A549 (cell line): Measurements from ENCODE around the gene CERK. TPM values are rescaled to one million over a fixed set of nuclear protein-coding genes. Genes with fewer than 3 reads are reported as not detected.

Source experiments
- ATAC-seq, 2 experiments: fragments of 200-7000 bp in 1 of 2; fragments of >200 bp in 1 of 2; cut with Nextera tagmentation in 1 of 2; cut with Tn5 transposase in 1 of 2; 3 replicates each; pipeline versions ENCODE4 v1.8.0 to v1.9.1; 2018 to 2020; ENCODE audit warnings: mild to moderate bottlenecking in 1 of 2, moderate library complexity in 1 of 2
- CTCF ChIA-PET: fragments of 300-600 bp; sonication (Branson Sonifier 250); formaldehyde crosslinking; extraction: SDS; loops from one replicate; lab custom pipeline; 2021; ENCODE audit warnings: antibody characterized with exemption, inconsistent platforms; lab: Yijun Ruan, JAX
- POLR2A ChIA-PET: fragments of 350-600 bp; formaldehyde crosslinking; extraction: SDS; loops from one replicate; lab custom pipeline; 2021; ENCODE audit warnings: antibody characterized with exemption, inconsistent platforms; lab: Yijun Ruan, JAX
- DNase-seq, 2 experiments: peaks; one replicate each; pipeline versions ENCODE4 v3.0.0 to v3.0.0-alpha.2; 2011 to 2016; ENCODE audit warnings: low read depth in 1 of 2, low spot score in 1 of 2
- FAIRE-seq: peaks from 2 replicates; lab custom pipeline; 2011; peaks lifted over from hg19 to GRCh38; lab: Jason Lieb, UNC
- H3K27ac ChIP-seq, 2 experiments: fragments of >200 bp; sonication (Bioruptor Twin); formaldehyde crosslinking; 3 replicates each; pipeline ENCODE4 v1.5.1; 2016 to 2017
- H3K4me1 ChIP-seq: fragments of >200 bp; sonication (Bioruptor Twin); formaldehyde crosslinking; 3 replicates; pipeline ENCODE4 v1.6.1; 2016
- H3K4me2 ChIP-seq: fragments of >200 bp; sonication (Bioruptor Twin); formaldehyde crosslinking; 3 replicates; pipeline ENCODE4 v1.6.1; 2016
- H3K4me3 ChIP-seq: fragments of >200 bp; sonication (Bioruptor Twin); formaldehyde crosslinking; 3 replicates; pipeline ENCODE4 v1.5.1; 2016
- H3K9me3 ChIP-seq: fragments of >200 bp; sonication (Bioruptor Twin); formaldehyde crosslinking; 3 replicates; pipeline ENCODE4 v1.6.1; 2016
- ATOH8 ChIP-seq: fragments of 250-450 bp; sonication (Bioruptor Pico); IDR thresholded peaks from 2 replicates; pipeline ENCODE4 v1.5.0; 2020; ENCODE audit warnings: low read depth, mild to moderate bottlenecking, moderate library complexity
- CBX8 ChIP-seq: fragments of 200-600 bp; sonication (generic); IDR thresholded peaks from 2 replicates; pipeline ENCODE4 v1.6.1; 2016
- CEBPB ChIP-seq, 2 experiments: fragments of >200 bp in 1 of 2; sonication (Bioruptor Twin) in 1 of 2; formaldehyde crosslinking in 1 of 2; IDR thresholded peaks; 2 replicates each; pipeline ENCODE4 v1.6.1; 2012 to 2016
- CHD4 ChIP-seq: fragments of 200-600 bp; sonication (generic); IDR thresholded peaks from 2 replicates; pipeline ENCODE4 v1.6.1; 2016; ENCODE audit warnings: antibody characterized with exemption, mild to moderate bottlenecking, borderline replicate concordance
- E2F6 ChIP-seq: IDR thresholded peaks from 2 replicates; pipeline ENCODE4 v1.6.1; 2012; ENCODE audit warnings: low read depth, borderline replicate concordance
- EHF ChIP-seq: fragments of 250-450 bp; sonication (Bioruptor Pico); IDR thresholded peaks from 2 replicates; pipeline ENCODE4 v1.5.0; 2020; ENCODE audit warnings: mild to moderate bottlenecking
- ELK1 ChIP-seq: fragments of 150-350 bp; IDR thresholded peaks from 2 replicates; pipeline ENCODE4 v1.6.1; 2014; ENCODE audit warnings: low read depth, mild to moderate bottlenecking, low read length
- FOXS1 ChIP-seq: fragments of 250-450 bp; sonication (Bioruptor Pico); IDR thresholded peaks from 2 replicates; pipeline ENCODE4 v1.5.0; 2020; ENCODE audit warnings: mild to moderate bottlenecking, moderate library complexity
- HDAC2 ChIP-seq: fragments of 200-600 bp; sonication (generic); IDR thresholded peaks from 2 replicates; pipeline ENCODE4 v1.6.1; 2016
- HMGXB4 ChIP-seq: fragments of 250-450 bp; sonication (Bioruptor Pico); IDR thresholded peaks from 2 replicates; pipeline ENCODE4 v1.5.0; 2021; ENCODE audit warnings: mild to moderate bottlenecking, moderate library complexity, borderline replicate concordance
- HOXA7 ChIP-seq: fragments of 250-450 bp; sonication (Bioruptor Pico); IDR thresholded peaks from 2 replicates; pipeline ENCODE4 v1.5.0; 2020; ENCODE audit warnings: mild to moderate bottlenecking, moderate library complexity
- MAFK ChIP-seq: fragments of 450-650 bp; IDR thresholded peaks from 2 replicates; pipeline ENCODE4 v1.6.1; 2014; ENCODE audit not compliant: partially characterized antibody
- MAX ChIP-seq: IDR thresholded peaks from 2 replicates; pipeline ENCODE4 v1.6.1; 2012
- MAZ ChIP-seq: fragments of 150-350 bp; IDR thresholded peaks from 2 replicates; pipeline ENCODE4 v1.6.1; 2014; ENCODE audit warnings: antibody characterized with exemption, low read depth, low read length, borderline replicate concordance
- PHF8 ChIP-seq: fragments of 200-600 bp; sonication (generic); IDR thresholded peaks from 2 replicates; pipeline ENCODE4 v1.6.1; 2016; ENCODE audit warnings: low read depth, mild to moderate bottlenecking, antibody characterized with exemption, moderate library complexity, borderline replicate concordance
- POLR2A ChIP-seq: IDR thresholded peaks from 2 replicates; pipeline ENCODE4 v1.6.1; 2012; ENCODE audit warnings: mild to moderate bottlenecking, low read length
- POLR2AphosphoS2 ChIP-seq: conservative IDR thresholded peaks from 2 replicates; pipeline ENCODE4 v1.6.1; 2012; ENCODE audit warnings: low read length, improper control_type of control experiment, inconsistent platforms
- RAD21 ChIP-seq, 2 experiments: fragments of >200 bp in 1 of 2; sonication (Bioruptor Twin) in 1 of 2; formaldehyde crosslinking in 1 of 2; IDR thresholded peaks in 1 of 2; conservative IDR thresholded peaks in 1 of 2; 2 replicates in 1 of 2; 3 replicates in 1 of 2; pipeline ENCODE4 v1.6.1; 2012 to 2018; ENCODE audit warnings: inconsistent platforms in 1 of 2
- RCOR1 ChIP-seq: fragments of 150-350 bp; IDR thresholded peaks from 2 replicates; pipeline ENCODE4 v1.6.1; 2014; ENCODE audit warnings: antibody characterized with exemption, low read length, low read depth
- SREBF2 ChIP-seq: fragments of 450-650 bp; IDR thresholded peaks from 2 replicates; pipeline ENCODE4 v1.6.1; 2014; ENCODE audit warnings: mild to moderate bottlenecking, moderate library complexity
- USF2 ChIP-seq: fragments of 450-650 bp; IDR thresholded peaks from 2 replicates; pipeline ENCODE4 v1.6.1; 2014; ENCODE audit warnings: antibody characterized with exemption
- WGBS: methylation state at CpG from one replicate; pipeline ENCODE4 v1.1.6; 2017; ENCODE audit errors: missing lambda C conversion rate; 5-methylcytosine and 5-hydroxymethylcytosine counted together
- polyA plus RNA-seq, 4 experiments: library from polyadenylated mRNA; depleted of rRNA in 3 of 4; stranded (reverse); fragments of >200 nt; fragmentation: RNase III in 1 of 4; extraction: RNeasy Plus Mini Kit Qiagen cat#74134 plus additional on column Dnase treatment in 1 of 4; gene quantifications; 2 replicates in 3 of 4; 3 replicates in 1 of 4; pipeline ENCODE4 v1.2.3, GENCODE V29; 2011 to 2017

The CERK gene
- polyA plus RNA-seq, 2 of the 4 experiments (the other 2 are of a cell fraction) = 13.1 to 15.6 TPM

GRCh38 chr22:46779651-46780050, 41.6 kb upstream of the CERK start (continued):
- TF ChIP-seq HMGXB4 (CRISPR knock-in tag) (no peak), CHD4 (no peak), MAZ (no peak), RCOR1 (no peak), CEBPB (IDR thresholded peaks at IDR 0.05) (no peak), FOXS1 (CRISPR knock-in tag) (no peak)

- Histone ChIP-seq H3K27ac (no peak overlapping the region), H3K4me3 (no peak overlapping the region), H3K4me2 (no peak overlapping the region), H3K4me1 (peaks cover 24% of the 10 kb centered on the region), H3K9me3 (no peaks in the 10 kb centered on the region)
- 98% methylated on average over 4 of the region's 4 CpGs for WGBS
- no peak for ATAC-seq
- ChIA-PET POLR2A (no interaction called here), CTCF (no interaction called here)
- DNase-seq = no peak
- FAIRE-seq = no peak
- TF ChIP-seq MAFK (peak; percentile 70), RAD21 (conservative IDR thresholded peaks at IDR 0.05 in 1 of 2, IDR thresholded peaks at IDR 0.05 in 1 of 2) (no peak)
Measured at GRCh38 chr22:46779023-46779422, 41.0 kb upstream of the CERK start.

- H3K9me3 ChIP-seq = no peaks in the 10 kb centered on the region
- 90% methylated on average over 9 of the region's 11 CpGs for WGBS
- no peak overlapping the region for H3K4me3 ChIP-seq
- no peak for ATAC-seq
- H3K4me1 ChIP-seq = peaks cover 35% of the 10 kb centered on the region
- ChIA-PET CTCF (interaction anchor here (0.9 kb wide), 1 partner anchor 26 kb away, joined by 3 read pairs; no protein-coding TSS in a partner anchor), POLR2A (interaction anchor here (1.1 kb wide), 1 partner anchor 15 kb away, joined by 5 read pairs; the partner anchor contains the start of gene TBC1D22A)
- H3K27ac ChIP-seq = 0 out of 6 replicates have a peak overlapping the region, but pooled peaks of 1 of the 2 experiments have one; percentile 24
- no peak for FAIRE-seq
- DNase-seq = no peak
- TF ChIP-seq PHF8 (no peak), ELK1 (no peak), USF2 (no peak), HOXA7 (no peak), POLR2A (no peak), POLR2AphosphoS2 (no peak), EHF (no peak), E2F6 (no peak), ATOH8 (CRISPR knock-in tag) (no peak), CEBPB (IDR thresholded peaks at IDR 0.05) (no peak), HDAC2 (no peak), CBX8 (no peak), MAX (no peak), SREBF2 (no peak)
- H3K4me2 ChIP-seq = no peak overlapping the region
Measured at GRCh38 chr22:46777609-46777970, 39.5 kb upstream of the CERK start.
